ENCODE results near the gene SNRNP70. TPM values are rescaled to one million over a fixed set of nuclear protein-coding genes. Genes with fewer than 3 reads are reported as not detected.

The SNRNP70 gene
- total RNA-seq, 1 donor from 2014 or later: 355 TPM

GRCh38 chr19:49085868-49086232 lies 599 bp downstream of the SNRNP70 start:
- Mint-ChIP-seq H3K9me3 (ENCODE audit: low read depth) (no peaks in the 10 kb centered on the region), H3K4me1 (ENCODE audit: low read depth) (peaks cover 14% of the 10 kb centered on the region), H3K4me3 (ENCODE audit: low read depth) (peak overlapping the region; percentile 95), H3K36me3 (ENCODE audit: insufficient read depth) (peaks cover 13% of the 10 kb centered on the region), H3K27ac (peak overlapping the region; percentile 81), H3K27me3 (peaks cover 3% of the 10 kb centered on the region)
- DNase-seq (ENCODE audit: low spot score, unreplicated experiment): no peak
- TF ChIP-seq, protein P1, sequence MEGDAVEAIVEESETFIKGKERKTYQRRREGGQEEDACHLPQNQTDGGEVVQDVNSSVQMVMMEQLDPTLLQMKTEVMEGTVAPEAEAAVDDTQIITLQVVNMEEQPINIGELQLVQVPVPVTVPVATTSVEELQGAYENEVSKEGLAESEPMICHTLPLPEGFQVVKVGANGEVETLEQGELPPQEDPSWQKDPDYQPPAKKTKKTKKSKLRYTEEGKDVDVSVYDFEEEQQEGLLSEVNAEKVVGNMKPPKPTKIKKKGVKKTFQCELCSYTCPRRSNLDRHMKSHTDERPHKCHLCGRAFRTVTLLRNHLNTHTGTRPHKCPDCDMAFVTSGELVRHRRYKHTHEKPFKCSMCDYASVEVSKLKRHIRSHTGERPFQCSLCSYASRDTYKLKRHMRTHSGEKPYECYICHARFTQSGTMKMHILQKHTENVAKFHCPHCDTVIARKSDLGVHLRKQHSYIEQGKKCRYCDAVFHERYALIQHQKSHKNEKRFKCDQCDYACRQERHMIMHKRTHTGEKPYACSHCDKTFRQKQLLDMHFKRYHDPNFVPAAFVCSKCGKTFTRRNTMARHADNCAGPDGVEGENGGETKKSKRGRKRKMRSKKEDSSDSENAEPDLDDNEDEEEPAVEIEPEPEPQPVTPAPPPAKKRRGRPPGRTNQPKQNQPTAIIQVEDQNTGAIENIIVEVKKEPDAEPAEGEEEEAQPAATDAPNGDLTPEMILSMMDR (IDR thresholded peaks at IDR 0.05; ENCODE audit: unreplicated experiment): no peak

DNA sequence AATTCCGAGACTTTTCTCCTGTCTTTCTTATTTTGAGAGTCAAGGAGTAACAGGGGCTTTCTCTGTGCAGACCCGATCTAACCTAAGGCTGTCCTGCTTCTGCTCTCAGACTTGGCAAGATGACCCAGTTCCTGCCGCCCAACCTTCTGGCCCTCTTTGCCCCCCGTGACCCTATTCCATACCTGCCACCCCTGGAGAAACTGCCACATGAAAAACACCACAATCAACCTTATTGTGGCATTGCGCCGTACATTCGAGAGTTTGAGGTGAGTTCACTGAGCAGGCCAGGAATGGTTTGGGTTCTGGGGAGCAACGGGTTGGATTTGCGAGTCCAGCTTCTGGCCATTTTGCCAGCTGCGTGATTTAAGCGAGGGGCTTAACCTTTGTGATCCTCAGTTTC lies 1.0 kb downstream of the SNRNP70 start:
- TF ChIP-seq, protein P1 (IDR thresholded peaks at IDR 0.05; ENCODE audit: unreplicated experiment): no peak
- DNase-seq (ENCODE audit: low spot score, unreplicated experiment): no peak
- H3K27me3 Mint-ChIP-seq: peaks cover 2% of the 10 kb centered on the region
- peak overlapping the region; percentile 81 for H3K27ac Mint-ChIP-seq
- peaks cover 14% of the 10 kb centered on the region for H3K36me3 Mint-ChIP-seq (ENCODE audit: insufficient read depth)
- H3K4me1 Mint-ChIP-seq (ENCODE audit: low read depth): peaks cover 14% of the 10 kb centered on the region
- H3K9me3 Mint-ChIP-seq (ENCODE audit: low read depth): no peaks in the 10 kb centered on the region
- H3K4me3 Mint-ChIP-seq (ENCODE audit: low read depth): peak overlapping the region; percentile 95

GRCh38 chr19:49091391-49092038 lies 6.3 kb downstream of the SNRNP70 start:
- no peak overlapping the region for H3K27ac Mint-ChIP-seq
- no peaks in the 10 kb centered on the region for H3K27me3 Mint-ChIP-seq
- peaks cover 29% of the 10 kb centered on the region for H3K36me3 Mint-ChIP-seq (ENCODE audit: insufficient read depth)
- H3K4me3 Mint-ChIP-seq (ENCODE audit: low read depth): no peak overlapping the region
- H3K9me3 Mint-ChIP-seq (ENCODE audit: low read depth): no peaks in the 10 kb centered on the region
- DNase-seq (ENCODE audit: low spot score, unreplicated experiment): no peak
- TF ChIP-seq, protein P1 (IDR thresholded peaks at IDR 0.05; ENCODE audit: unreplicated experiment): no peak
- peaks cover 5% of the 10 kb centered on the region for H3K4me1 Mint-ChIP-seq (ENCODE audit: low read depth)

DNA sequence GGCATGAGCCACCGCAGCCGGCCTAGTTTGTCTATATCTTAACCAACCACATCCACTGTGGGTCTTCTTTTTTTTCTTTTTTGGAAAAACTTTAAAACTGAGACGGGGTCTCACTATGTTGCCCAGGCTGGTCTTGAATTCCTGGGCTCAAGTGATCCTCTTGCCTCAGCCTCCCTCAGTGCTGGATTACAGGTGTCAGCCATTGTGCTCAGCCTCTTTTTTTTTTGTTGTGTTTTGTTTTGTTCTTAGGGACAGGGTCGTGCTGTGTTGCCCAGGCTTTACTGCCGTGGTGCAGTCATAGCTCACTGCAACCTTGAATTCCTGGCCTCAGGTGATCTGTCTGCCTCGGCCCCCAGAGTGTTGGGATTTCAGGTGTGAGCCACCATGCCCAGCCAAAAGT lies 7.4 kb downstream of the SNRNP70 start:
- no peak overlapping the region for H3K27ac Mint-ChIP-seq
- peaks cover 24% of the 10 kb centered on the region for H3K36me3 Mint-ChIP-seq (ENCODE audit: insufficient read depth)
- H3K4me1 Mint-ChIP-seq (ENCODE audit: low read depth): no peaks in the 10 kb centered on the region
- no peaks in the 10 kb centered on the region for H3K27me3 Mint-ChIP-seq
- no peaks in the 10 kb centered on the region for H3K9me3 Mint-ChIP-seq (ENCODE audit: low read depth)
- H3K4me3 Mint-ChIP-seq (ENCODE audit: low read depth): no peak overlapping the region
- TF ChIP-seq, protein P1 (IDR thresholded peaks at IDR 0.05; ENCODE audit: unreplicated experiment): no peak
- no peak for DNase-seq (ENCODE audit: low spot score, unreplicated experiment)

DNA sequence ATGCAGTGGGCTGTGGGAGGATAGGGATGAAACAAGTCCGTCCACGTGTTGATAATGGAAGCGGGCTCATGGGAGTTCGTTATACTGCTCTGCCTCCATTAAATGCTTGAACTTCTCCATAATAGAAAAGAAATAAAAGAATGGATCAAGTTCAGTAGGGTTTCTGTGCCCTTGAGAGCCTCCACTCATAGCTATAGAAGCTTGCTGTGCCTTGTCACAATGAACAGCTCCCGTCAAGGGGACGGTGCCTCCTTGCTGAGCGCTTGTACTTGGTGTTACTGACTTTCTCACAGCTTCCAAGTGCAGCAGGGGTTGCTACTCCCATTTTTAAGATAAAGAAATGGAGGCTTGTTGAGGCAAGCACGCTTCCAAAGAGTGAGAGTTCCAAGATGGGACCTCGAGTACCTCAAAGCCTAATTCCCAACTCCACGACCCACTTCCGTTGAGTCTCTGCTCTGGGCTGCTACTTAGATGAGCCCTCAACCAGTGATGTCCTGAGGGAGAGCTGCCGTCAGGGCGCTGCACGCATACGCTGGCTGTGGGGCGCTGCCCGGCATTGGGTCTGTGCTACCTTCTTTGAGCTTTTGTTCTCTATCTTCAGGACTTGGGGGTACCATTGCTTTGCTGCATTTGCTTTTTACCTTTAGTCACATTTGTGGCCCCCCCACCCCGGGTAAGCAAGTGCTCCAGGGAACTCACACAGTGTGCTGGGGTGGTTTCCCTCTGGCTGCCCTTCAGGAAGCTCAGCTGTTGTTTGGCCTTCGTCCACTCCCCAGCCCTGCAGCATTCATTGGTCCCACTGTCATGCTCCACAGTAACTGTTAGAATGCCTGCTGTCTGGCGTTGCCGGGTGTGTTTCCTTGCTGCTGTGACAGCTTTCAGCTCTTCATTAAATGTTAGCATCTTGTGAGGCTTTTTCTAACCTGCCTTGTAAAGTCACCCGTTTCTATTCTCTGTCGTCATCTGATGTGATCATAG lies 9.5 kb downstream of the SNRNP70 start:
- H3K4me3 Mint-ChIP-seq (ENCODE audit: low read depth): no peak overlapping the region
- DNase-seq (ENCODE audit: low spot score, unreplicated experiment): no peak
- H3K27me3 Mint-ChIP-seq: no peaks in the 10 kb centered on the region
- TF ChIP-seq, protein P1 (IDR thresholded peaks at IDR 0.05; ENCODE audit: unreplicated experiment): no peak
- H3K27ac Mint-ChIP-seq: peak overlapping the region; percentile 80
- H3K9me3 Mint-ChIP-seq (ENCODE audit: low read depth): no peaks in the 10 kb centered on the region
- H3K4me1 Mint-ChIP-seq (ENCODE audit: low read depth): no peaks in the 10 kb centered on the region
- H3K36me3 Mint-ChIP-seq (ENCODE audit: insufficient read depth): peaks cover 28% of the 10 kb centered on the region
